LNCAP (cell line): ENCODE results near the gene EID2.

Experiments used
- TF ChIP-seq, protein P1 (sequence below): fragments of 450-650 bp; IDR thresholded peaks from 2 replicates; pipeline ENCODE4 v1.5.1; 2017; ENCODE audit warnings: mild to moderate bottlenecking

Gene EID2

DNA sequence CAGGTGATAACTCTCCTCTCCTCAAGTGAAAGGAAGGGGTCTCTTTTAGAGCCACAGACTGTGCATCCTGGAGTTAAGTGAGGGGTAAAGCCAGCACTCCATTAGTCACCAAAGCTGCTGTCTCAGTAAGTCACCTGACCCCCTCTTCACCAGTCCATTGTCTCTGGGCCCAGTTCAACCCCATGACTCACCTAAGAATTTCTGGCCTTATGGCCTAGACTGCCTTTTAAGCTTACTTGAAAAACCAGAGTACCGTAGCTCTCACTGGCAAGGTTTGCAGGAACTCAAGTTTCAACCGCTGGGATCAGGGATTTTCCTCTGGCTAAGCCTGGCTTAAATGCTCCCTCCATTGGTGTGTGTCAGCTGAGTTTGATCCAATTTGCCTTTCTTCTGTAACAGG, 23.4 kb upstream of the EID2 start:
- TF ChIP-seq, protein P1, sequence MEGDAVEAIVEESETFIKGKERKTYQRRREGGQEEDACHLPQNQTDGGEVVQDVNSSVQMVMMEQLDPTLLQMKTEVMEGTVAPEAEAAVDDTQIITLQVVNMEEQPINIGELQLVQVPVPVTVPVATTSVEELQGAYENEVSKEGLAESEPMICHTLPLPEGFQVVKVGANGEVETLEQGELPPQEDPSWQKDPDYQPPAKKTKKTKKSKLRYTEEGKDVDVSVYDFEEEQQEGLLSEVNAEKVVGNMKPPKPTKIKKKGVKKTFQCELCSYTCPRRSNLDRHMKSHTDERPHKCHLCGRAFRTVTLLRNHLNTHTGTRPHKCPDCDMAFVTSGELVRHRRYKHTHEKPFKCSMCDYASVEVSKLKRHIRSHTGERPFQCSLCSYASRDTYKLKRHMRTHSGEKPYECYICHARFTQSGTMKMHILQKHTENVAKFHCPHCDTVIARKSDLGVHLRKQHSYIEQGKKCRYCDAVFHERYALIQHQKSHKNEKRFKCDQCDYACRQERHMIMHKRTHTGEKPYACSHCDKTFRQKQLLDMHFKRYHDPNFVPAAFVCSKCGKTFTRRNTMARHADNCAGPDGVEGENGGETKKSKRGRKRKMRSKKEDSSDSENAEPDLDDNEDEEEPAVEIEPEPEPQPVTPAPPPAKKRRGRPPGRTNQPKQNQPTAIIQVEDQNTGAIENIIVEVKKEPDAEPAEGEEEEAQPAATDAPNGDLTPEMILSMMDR: no peak

DNA sequence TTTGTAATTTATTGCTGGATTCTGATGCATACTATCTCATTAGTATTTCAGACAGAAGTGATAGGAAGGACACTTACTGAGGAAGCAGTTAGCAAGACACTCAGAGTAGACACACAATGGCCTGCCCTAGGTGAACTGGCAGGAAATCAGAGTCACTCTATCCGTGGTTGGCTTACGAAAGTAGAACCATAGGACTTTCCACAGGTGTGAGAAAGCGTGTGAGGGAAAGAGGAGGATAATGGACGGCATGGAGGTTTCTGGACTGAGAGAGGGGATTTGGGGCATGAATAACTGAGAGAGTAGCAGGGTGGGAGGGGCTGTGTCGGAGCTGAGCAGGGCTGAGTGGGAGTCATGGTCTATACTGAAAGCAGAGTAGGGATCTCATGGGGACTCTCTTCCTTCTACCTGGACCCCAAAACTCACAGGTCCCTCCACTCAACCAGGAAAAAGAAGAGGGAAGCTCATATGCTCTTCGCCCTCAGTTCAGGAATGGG, 18.7 kb upstream of the EID2 start:
- TF ChIP-seq, protein P1: no peak

DNA sequence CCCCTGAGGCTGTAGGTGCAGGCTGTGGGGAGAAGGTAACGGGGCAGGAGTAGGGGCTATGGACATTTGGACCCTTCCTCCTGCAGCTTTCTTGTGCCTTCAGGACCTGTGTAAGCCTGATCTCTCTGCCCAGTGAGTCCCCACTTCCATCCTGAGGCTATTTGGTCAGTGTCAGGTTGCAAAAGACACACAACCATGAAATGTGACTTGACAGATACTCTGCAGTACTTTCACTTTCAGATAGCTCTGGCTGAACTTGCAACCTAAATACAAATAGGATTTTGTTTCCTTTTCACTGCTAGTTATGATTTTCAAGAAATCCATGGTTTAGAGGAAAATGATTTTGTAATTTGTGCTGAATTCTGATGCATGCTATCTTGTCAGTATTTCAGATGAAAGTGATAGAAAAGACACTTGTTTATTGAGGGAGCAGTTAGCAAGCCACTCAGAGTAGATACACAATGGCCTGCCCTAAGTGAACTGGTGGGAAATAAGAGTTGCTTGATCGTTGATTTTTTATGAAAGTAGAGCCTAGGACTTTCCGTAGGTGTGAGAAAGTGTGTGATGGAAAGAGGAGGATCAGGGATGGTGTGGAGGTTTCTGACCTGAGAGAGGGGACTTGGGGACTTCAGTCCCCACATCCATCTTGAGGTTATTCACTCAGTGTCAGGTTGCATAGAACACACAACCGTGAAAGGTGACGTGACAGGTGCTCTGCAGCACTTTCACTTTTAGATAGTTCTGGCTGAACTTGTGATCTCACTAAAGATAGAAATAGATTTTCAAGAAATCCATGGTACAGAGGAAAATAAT, 18.1 kb upstream of the EID2 start:
- TF ChIP-seq, protein P1: no peak

DNA sequence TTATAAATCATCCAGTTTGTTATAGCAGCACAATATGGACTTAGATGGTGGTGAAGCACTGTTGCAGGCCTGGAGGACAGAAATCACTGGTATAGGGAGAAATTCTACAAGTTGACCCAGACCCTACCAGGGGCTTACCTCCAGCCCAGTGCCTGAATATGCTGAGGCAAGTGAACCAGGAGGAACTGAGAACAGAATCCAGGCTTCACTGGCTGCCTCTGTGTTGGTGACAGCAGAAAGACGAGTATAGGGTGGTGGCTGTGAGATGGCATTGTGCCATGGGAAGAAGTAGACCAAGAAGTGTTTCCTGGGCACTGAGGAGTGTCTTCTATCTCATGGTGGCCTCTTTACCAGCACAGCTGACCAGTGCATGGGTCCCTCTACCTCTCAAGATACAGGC, 15.9 kb upstream of the EID2 start:
- TF ChIP-seq, protein P1: no peak

DNA sequence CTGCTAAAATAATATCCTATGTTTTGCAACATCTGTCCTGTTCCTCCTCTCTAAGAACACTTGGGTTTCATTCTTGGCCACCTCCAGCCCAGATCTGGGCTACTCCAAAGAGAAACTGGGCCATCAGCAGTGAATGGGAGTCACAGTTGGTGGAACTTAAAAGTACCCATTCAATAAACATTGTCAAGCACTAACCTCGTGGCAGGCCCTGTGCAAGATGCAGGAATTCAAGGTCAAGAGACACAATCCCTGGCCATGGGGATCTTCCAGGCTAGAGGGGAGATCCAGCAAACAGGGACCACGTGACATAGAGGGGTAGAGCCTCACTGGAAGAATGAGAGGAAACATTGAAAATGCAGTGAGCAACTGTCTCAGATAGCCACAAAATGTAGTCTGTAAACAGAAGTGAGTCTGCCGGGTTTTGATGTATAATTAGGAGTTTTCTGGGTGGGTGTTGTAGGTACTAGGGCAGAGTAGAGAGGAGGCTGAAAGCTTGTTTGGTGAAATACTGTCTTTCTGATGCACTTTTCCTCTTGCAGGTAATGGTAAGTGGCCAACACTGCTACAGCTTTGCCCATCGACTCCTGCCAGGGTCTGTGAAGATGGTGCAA, 14.8 kb upstream of the EID2 start:
- TF ChIP-seq, protein P1: no peak

DNA sequence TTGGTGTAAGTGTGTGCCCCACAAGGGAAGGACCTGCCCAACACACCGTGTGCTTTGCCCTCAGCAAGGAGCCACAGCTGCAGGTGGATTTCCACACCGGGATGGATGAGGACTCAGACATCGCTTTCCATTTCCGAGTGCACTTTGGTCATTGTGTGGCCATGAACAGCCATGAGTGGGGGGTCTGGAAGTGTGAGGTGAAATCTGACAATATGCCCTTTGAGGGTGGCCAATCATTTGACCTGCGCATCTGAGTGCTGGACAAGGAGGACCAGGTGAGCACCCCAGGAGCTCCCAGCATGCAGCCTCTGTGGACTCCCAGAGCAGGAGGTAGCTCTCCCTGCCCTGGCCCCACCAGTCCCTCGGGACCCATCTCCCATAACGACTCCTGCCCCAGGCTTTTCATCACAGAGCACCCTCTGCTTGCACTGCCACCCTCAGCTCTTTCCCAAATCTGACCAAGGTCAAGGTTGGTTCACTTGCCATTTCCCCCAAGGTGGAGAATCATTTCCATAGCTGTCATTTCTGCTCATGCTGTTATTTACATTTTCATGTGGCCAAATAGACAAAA, 13.2 kb upstream of the EID2 start:
- TF ChIP-seq, protein P1: no peak

DNA sequence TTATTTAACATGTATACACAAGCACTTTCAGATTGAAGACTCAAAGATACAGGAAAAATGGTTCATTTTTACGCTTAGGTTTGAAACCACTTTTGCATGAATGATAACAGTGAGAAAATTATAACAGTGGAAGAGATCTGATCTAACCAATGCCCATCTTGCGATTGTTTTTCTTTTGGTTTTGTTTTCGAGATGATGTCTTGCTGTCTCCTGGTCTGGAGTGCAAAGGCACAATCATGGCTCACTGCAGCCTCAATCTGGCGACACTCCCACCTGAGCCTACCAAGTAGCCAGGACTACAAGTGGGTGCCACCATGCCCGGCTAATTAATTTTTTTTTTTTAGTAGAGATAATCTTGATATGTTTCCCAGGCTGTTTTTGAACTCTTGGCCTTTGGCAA, 10.2 kb upstream of the EID2 start:
- TF ChIP-seq, protein P1: no peak
